ENCODE data around the gene ADAMTS10.
"Not testable (repeated sequence)": the region's sequence is repeated elsewhere in the genome, so short reads cannot be mapped to it uniquely, and the experiment has no call there.

Gene ADAMTS10

GRCh38 chr19:8592231-8593009 lies 18.1 kb downstream of the ADAMTS10 start:
- FAIRE-seq, result peak; percentile 91

- no peak for FAIRE-seq
These were observed 21.3 kb downstream of the ADAMTS10 start for GRCh38 chr19:8589177-8589714.

GRCh38 chr19:8585894-8586750 lies 24.4 kb downstream of the ADAMTS10 start:
- no peak for FAIRE-seq

GRCh38 chr19:8584965-8585893 lies 25.3 kb downstream of the ADAMTS10 start:
- no peak for FAIRE-seq

- peak; percentile 57 for FAIRE-seq
These were observed 29.7 kb downstream of the ADAMTS10 start for GRCh38 chr19:8580710-8581281.

GRCh38 chr19:8578642-8579265 lies 31.8 kb downstream of the ADAMTS10 start:
- no peak for FAIRE-seq

- FAIRE-seq, result no peak
These were observed 32.8 kb downstream of the ADAMTS10 start for GRCh38 chr19:8577741-8578140.

GRCh38 chr19:8577247-8577646 lies 33.3 kb downstream of the ADAMTS10 start, which contains the start of gene MYO1F:
TSS of gene MYO1F (minus strand) at chr19:8577442. CDS start at chr19:8577309, 133 bp downstream.
- FAIRE-seq, result no peak

GRCh38 chr19:8576273-8576993 lies 34.1 kb downstream of the ADAMTS10 start:
- FAIRE-seq, result no peak

GRCh38 chr19:8575467-8575997 lies 35.0 kb downstream of the ADAMTS10 start:
- FAIRE-seq, result no peak

GRCh38 chr19:8574619-8574922 lies 35.9 kb downstream of the ADAMTS10 start:
- FAIRE-seq, result not testable (repeated sequence)

GRCh38 chr19:8573316-8573715 lies 37.2 kb downstream of the ADAMTS10 start:
- FAIRE-seq, result no peak

GRCh38 chr19:8571006-8571411 lies 39.5 kb downstream of the ADAMTS10 start:
- no peak for FAIRE-seq

- FAIRE-seq, result no peak
These were observed 41.3 kb downstream of the ADAMTS10 start for GRCh38 chr19:8569066-8569771.

- no peak for FAIRE-seq
These were observed 42.9 kb downstream of the ADAMTS10 start for GRCh38 chr19:8567522-8568172.

- FAIRE-seq, result no peak
These were observed 43.7 kb downstream of the ADAMTS10 start for GRCh38 chr19:8566855-8567254.

- FAIRE-seq, result not testable (repeated sequence)
These were observed 45.6 kb downstream of the ADAMTS10 start for GRCh38 chr19:8564866-8565265.

- no peak for FAIRE-seq
These were observed 49.3 kb downstream of the ADAMTS10 start for GRCh38 chr19:8561075-8561764.

GRCh38 chr19:8558325-8558724 lies 52.2 kb downstream of the ADAMTS10 start:
- FAIRE-seq, result no peak
